Calu3 (cell line): ENCODE measurements around the gene ALG11. TPM values are rescaled to one million over a fixed set of nuclear protein-coding genes. Genes with fewer than 3 reads are reported as not detected.
A peak's percentile ranks its signal among the peaks of the same experiment; 100 is the strongest.

Experiments
- Bru-seq: library from RNA; stranded (reverse); fragments of 400-500 nt; gene quantifications from one replicate; lab custom pipeline; 2021; lab: Mats Ljungman, UMichigan
- BruChase-seq, 2 experiments: library from RNA; stranded (reverse); fragments of 400-500 nt; gene quantifications; one replicate each; lab custom pipeline; 2021; lab: Mats Ljungman, UMichigan
- BruUV-seq: library from RNA; stranded (reverse); fragments of 400-500 nt; replicated peaks from 2 replicates; lab custom pipeline; 2021; lab: Mats Ljungman, UMichigan
- CTCF ChIA-PET: fragments of 300-600 bp; sonication (Branson Sonifier 250); formaldehyde crosslinking; loops from one replicate; lab custom pipeline; 2022; ENCODE audit warnings: antibody characterized with exemption; lab: Charles Lee
- DNase-seq: peaks from one replicate; pipeline ENCODE4 v3.0.0; 2022
- H3K27ac Mint-ChIP-seq: one replicate; pipeline ENCODE4 v1.8.0; 2022; ENCODE audit warnings: mixed read lengths; ENCODE audit not compliant: unreplicated experiment
- H3K27me3 Mint-ChIP-seq: one replicate; pipeline ENCODE4 v1.8.0; 2022; ENCODE audit warnings: mixed read lengths; ENCODE audit not compliant: unreplicated experiment
- H3K36me3 Mint-ChIP-seq: one replicate; pipeline ENCODE4 v1.8.0; 2022; ENCODE audit warnings: mild to moderate bottlenecking, moderate library complexity, mixed read lengths; ENCODE audit not compliant: insufficient read depth, unreplicated experiment
- H3K4me1 Mint-ChIP-seq: one replicate; pipeline ENCODE4 v1.8.0; 2022; ENCODE audit warnings: mild to moderate bottlenecking, low read depth, mixed read lengths; ENCODE audit not compliant: unreplicated experiment
- H3K4me3 Mint-ChIP-seq: one replicate; pipeline ENCODE4 v1.8.0; 2022; ENCODE audit warnings: mild to moderate bottlenecking, low read depth, moderate library complexity, mixed read lengths; ENCODE audit not compliant: unreplicated experiment
- H3K9me3 Mint-ChIP-seq: one replicate; pipeline ENCODE4 v1.8.0; 2022; ENCODE audit warnings: low read depth, mixed read lengths; ENCODE audit not compliant: unreplicated experiment
- intact Hi-C: fragments of 100-400 bp; cut with micrococcal nuclease; formaldehyde crosslinking; loops from one replicate; pipeline ENCODE4 v1.10.0; 2022; ENCODE audit not compliant: unreplicated experiment
- long read RNA-seq: library from polyadenylated mRNA; stranded (forward); transcript quantifications from one replicate; pipeline ENCODE4 v2.0.0, GENCODE V29; 2022
- total RNA-seq: library from RNA; stranded (reverse); gene quantifications from 2 replicates; pipeline ENCODE4 v1.2.3, GENCODE V29; 2022
- TF ChIP-seq, protein P1 (sequence below): fragments of 200-600 bp; IDR thresholded peaks from one replicate; pipeline ENCODE4 v1.8.0; 2022; ENCODE audit warnings: antibody characterized with exemption; ENCODE audit not compliant: unreplicated experiment

ALG11 gene, protein sequence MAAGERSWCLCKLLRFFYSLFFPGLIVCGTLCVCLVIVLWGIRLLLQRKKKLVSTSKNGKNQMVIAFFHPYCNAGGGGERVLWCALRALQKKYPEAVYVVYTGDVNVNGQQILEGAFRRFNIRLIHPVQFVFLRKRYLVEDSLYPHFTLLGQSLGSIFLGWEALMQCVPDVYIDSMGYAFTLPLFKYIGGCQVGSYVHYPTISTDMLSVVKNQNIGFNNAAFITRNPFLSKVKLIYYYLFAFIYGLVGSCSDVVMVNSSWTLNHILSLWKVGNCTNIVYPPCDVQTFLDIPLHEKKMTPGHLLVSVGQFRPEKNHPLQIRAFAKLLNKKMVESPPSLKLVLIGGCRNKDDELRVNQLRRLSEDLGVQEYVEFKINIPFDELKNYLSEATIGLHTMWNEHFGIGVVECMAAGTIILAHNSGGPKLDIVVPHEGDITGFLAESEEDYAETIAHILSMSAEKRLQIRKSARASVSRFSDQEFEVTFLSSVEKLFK
- total RNA-seq (25.7 and 34.3 TPM in 2 replicates), Bru-seq, nascent RNA (percentile 81 among the genes with signal in this experiment), BruChase-seq, experiment 1, labeled RNA remaining after a 6-hour chase (percentile 81 among the genes with signal in this experiment), BruChase-seq, experiment 2, labeled RNA remaining after a 2-hour chase (percentile 79 among the genes with signal in this experiment)
- long read RNA-seq, transcript ALG11-202 (4 exons, 2,558 nt) = major isoform, 11 of 20 reads
- long read RNA-seq, partial matches to known transcripts = 1 of 20 reads
- long read RNA-seq, other reads (novel, unspliced or antisense) = 4 of 20 reads

DNA sequence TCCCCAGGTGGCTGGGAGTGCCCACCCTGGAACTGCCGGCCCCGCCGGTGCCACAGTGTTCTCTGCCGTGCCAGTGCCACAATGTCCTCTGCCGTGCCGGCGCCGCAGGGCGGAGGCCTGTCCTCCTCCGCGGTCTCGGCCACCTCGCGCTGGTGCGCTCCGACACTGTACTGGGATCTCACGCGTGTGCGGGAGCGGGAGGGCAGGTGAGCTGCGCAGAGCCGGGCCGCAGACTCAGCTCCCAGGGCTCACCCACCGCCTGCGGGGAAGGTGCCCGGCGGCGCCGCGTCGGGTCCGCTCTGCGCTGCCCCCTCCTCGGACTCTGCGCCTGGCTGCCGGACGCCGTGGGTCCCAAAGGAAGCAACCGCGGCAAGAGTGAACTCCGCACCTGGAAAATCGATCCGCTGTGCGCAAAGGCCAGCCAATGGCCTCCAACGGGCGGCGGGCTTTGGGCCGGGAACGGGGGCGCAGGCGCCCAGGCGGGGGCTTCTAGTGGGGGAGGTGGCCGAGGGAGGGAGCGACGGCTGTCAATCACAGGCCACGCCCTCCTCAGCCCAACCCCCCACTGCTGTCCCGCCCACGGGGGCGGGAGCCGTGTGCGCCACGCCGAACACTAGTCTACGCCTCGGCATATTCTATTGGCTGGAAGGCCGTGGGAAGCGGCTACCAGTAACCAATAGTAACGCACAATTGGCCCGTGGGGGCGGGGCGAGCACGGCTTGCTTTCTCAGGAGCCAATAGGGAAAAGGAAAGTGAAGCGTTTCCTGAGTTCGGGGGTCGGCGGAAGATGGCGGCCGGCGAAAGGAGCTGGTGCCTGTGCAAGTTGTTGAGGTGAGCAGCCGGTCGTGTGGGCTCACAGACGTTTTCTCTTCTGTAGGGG is at the start of gene ALG11:
Gene ALG11 (plus strand): TSS at position 767 of the 880 bp plus-strand sequence. CDS start 21 bp downstream, at position 788.
- H3K27ac Mint-ChIP-seq = peak within 1 kb of the TSS; percentile 97
- CTCF ChIA-PET = interaction anchor here (0.6 kb wide), 1 partner anchor 116 kb away, joined by 3 read pairs; no protein-coding TSS in a partner anchor
- H3K4me3 Mint-ChIP-seq = peak within 1 kb of the TSS; percentile 91
- H3K36me3 Mint-ChIP-seq = peaks cover 27% of the 10 kb centered on the region
- no peaks in the 10 kb centered on the region for H3K9me3 Mint-ChIP-seq
- peak; percentile 98 for DNase-seq
- no TSS peak for BruUV-seq
- peaks cover 18% of the 10 kb centered on the region for H3K4me1 Mint-ChIP-seq
- intact Hi-C loops = no loop called here
- peaks cover 40% of the 10 kb centered on the region for H3K27me3 Mint-ChIP-seq
- TF ChIP-seq, protein P1, sequence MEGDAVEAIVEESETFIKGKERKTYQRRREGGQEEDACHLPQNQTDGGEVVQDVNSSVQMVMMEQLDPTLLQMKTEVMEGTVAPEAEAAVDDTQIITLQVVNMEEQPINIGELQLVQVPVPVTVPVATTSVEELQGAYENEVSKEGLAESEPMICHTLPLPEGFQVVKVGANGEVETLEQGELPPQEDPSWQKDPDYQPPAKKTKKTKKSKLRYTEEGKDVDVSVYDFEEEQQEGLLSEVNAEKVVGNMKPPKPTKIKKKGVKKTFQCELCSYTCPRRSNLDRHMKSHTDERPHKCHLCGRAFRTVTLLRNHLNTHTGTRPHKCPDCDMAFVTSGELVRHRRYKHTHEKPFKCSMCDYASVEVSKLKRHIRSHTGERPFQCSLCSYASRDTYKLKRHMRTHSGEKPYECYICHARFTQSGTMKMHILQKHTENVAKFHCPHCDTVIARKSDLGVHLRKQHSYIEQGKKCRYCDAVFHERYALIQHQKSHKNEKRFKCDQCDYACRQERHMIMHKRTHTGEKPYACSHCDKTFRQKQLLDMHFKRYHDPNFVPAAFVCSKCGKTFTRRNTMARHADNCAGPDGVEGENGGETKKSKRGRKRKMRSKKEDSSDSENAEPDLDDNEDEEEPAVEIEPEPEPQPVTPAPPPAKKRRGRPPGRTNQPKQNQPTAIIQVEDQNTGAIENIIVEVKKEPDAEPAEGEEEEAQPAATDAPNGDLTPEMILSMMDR = no peak

DNA sequence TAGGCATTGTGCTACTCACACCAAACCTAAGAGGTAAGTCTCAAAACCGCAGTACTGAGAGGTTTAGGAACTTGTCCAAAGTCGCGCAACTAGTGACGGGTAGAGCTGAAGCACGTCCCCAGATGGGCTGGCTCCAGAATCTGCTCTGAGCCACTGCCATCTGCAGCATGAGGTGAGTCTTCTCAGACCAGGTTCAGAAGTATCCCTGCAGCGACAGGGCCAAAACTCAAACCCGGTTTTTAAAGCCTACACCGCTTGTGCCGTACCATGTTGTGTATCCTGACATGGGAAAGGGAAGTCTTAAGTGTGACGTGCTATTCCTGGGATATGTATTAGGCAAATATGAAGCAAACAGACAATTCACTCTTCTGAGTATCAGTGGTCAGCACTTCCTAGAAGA is 46.0 kb upstream of the ALG11 start:
- H3K27me3 Mint-ChIP-seq = no peaks in the 10 kb centered on the region
- CTCF ChIA-PET = no interaction called here
- H3K36me3 Mint-ChIP-seq = no peaks in the 10 kb centered on the region
- no peak overlapping the region for H3K27ac Mint-ChIP-seq
- no peaks in the 10 kb centered on the region for H3K4me1 Mint-ChIP-seq
- no peaks in the 10 kb centered on the region for H3K9me3 Mint-ChIP-seq
- no TSS peak for BruUV-seq
- intact Hi-C loops = no loop called here
- no peak for DNase-seq
- no peak overlapping the region for H3K4me3 Mint-ChIP-seq
- TF ChIP-seq, protein P1 = no peak

DNA sequence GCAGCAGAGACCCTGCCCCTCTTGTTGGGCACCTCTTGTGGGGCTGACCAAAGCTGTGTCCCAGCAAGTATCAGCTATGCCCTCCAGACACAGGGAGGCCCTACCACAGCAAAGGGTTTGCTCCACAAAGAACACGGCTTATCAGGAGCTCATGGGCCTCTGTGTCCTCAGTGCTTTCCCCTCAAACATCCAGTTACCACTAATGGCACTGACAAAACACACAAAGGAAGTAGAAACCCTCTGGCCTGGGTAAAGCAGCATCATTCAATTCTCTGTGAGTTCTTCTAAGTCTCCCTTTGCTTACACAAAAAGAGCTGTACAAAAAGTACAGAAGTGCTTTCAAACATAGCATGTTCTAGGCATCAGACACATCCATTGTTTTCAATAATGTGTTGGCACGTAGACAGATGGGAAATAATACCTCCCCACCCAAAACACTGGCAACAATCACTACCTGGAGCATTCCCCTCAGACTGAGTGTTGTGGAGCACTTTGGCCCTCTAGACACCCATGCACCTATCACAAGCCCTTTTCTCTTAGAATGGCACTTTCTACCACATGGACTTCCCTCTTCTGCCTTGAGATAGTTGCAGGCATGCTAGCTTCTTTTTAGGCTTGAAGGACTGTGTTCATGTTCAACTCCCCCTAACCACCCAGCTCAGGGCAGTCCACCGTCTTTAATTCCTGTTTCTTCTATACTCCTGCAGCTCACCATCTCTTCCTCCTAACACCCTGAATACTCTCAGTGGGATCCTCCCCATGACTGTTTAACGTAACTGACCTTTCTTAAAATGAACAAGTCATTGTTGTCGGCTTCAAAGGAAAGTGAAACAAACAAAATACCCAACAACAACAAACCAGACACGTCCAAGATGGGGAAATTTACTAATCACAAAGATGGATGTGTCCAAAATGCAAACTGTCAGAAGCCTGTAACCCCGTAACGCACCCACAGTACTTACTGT is 44.4 kb upstream of the ALG11 start:
- BruUV-seq = no TSS peak
- Mint-ChIP-seq H3K27me3 (no peaks in the 10 kb centered on the region), H3K36me3 (no peaks in the 10 kb centered on the region), H3K4me1 (peaks cover 8% of the 10 kb centered on the region), H3K9me3 (peaks cover 3% of the 10 kb centered on the region), H3K4me3 (no peak overlapping the region), H3K27ac (no peak overlapping the region)
- TF ChIP-seq, protein P1 = no peak
- DNase-seq = no peak
- CTCF ChIA-PET = no interaction called here
- intact Hi-C loops = no loop called here
